HFF-Myc (cell line): ENCODE data around the gene CHTF18.

Source experiments
- DNase-seq: peaks from one replicate; pipeline ENCODE4 v3.0.0-alpha.2; 2011; ENCODE audit warnings: low read depth; ENCODE audit errors: extremely low read depth
- H3K4me3 ChIP-seq: replicated peaks from 2 replicates; pipeline ENCODE4 v1.5.1; 2011; ENCODE audit warnings: low read depth, mild to moderate bottlenecking, control low read depth, low read length
- CTCF ChIP-seq: IDR thresholded peaks from 2 replicates; pipeline ENCODE4 v1.5.1; 2012; ENCODE audit warnings: mild to moderate bottlenecking, low read depth, low read length, control low read depth; ENCODE audit errors: missing control alignments

The CHTF18 gene

DNA sequence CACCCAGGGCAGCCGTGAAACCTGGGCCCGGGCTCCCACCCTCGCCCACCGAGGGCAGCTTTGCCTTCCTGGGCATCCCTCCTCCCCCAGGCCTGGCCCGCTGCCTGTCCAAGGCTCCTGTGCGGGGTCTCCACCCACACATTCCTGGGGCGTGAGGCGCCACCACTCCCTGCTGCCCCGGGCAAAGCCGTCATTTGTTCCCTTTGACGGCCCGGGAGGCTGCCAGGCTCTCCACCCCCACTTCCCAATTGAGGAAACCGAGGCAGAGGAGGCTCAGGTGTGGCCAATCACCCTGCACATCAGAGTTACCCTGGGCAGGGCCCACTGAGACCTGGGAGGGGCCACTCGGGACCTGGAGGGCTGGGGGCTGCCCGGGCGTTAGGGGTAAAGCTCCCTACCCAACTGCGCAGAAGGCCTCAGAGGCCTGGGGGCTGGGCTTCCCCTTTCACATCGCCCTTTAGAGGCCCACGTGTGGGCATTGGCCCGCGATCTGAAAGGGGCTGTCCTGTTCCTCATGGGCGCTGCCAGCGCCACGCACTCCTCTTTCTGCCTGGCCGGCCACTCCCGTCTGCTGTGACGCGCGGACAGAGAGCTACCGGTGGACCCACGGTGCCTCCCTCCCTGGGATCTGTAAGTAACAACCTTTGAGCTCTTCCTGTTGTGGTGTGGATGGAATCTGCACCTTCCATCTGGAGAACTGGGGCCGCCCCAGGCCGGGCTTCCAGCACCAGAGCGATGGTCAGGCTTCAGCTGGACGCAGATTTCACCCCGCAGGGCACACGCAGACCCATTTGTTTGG, 27.7 kb upstream of the CHTF18 start, which contains the start of gene MSLN:
Gene MSLN, plus strand, starts transcription at position 190 of the 799 bp plus-strand sequence. CDS start 1,947 bp downstream, outside the sequence.
- no peak within 1 kb of the TSS for H3K4me3 ChIP-seq
- DNase-seq = no peak
- no peak for TF ChIP-seq CTCF

GRCh38 chr16:761625-762513, 26.6 kb upstream of the CHTF18 start:
- TF ChIP-seq CTCF = no peak
- no peak overlapping the region for H3K4me3 ChIP-seq
- DNase-seq = no peak

DNA sequence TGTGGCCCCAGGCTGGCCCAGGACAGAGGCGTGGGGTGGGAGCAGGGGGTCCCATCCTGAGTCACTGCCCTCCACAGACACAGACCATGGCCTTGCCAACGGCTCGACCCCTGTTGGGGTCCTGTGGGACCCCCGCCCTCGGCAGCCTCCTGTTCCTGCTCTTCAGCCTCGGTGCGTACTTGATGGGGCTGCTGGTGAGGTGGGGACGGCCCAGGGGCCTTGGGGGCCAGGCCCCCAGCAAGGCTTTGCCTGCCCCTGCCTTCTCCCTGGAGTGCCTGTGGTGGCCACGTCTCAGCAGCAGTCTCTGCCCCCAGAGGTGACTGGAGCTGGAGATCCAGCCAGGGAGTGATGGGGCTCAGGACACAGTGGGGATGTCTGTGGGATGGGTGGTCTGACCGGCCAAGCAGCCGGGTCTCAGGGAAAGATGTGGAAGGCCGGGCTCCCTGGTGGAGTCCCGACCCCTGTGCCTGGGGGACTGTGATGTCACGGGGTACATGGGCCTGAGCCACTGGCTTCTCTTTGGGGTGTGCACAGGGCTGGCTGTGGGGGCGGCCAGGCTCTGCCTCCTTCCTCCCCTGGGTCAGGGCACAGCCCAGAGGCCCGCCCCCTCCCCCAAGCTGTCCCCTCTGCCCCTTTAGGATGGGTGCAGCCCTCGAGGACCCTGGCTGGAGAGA, 25.7 kb upstream of the CHTF18 start:
- TF ChIP-seq CTCF = no peak
- no peak overlapping the region for H3K4me3 ChIP-seq
- no peak for DNase-seq

GRCh38 chr16:763369-764183, 24.8 kb upstream of the CHTF18 start:
- DNase-seq = no peak

GRCh38 chr16:764184-764750, 24.2 kb upstream of the CHTF18 start:
- no peak overlapping the region for H3K4me3 ChIP-seq
- no peak for DNase-seq

More at GRCh38 chr16:763369-764183, 24.8 kb upstream of the CHTF18 start:
- H3K4me3 ChIP-seq = no peak overlapping the region
- TF ChIP-seq CTCF = no peak

More at GRCh38 chr16:764184-764750, 24.2 kb upstream of the CHTF18 start:
- TF ChIP-seq CTCF = no peak
